PC-3 (cell line): ENCODE measurements around the gene STIM1. TPM values are rescaled to one million over a fixed set of nuclear protein-coding genes. Genes with fewer than 3 reads are reported as not detected.

Experiments
- ATAC-seq: fragments of 200-7000 bp; cut with Tn5 transposase; 2 replicates; pipeline ENCODE4 v1.9.1; 2020; ENCODE audit warnings: mild to moderate bottlenecking, moderate library complexity
- BruUV-seq: library from RNA; stranded (reverse); fragments of 400-500 nt; replicated peaks from 2 replicates; lab custom pipeline; 2021; lab: Mats Ljungman, UMichigan
- CTCF ChIA-PET: fragments of 300-600 bp; sonication (Branson Sonifier 250); formaldehyde crosslinking; loops from one replicate; lab custom pipeline; 2022; ENCODE audit warnings: antibody characterized with exemption; lab: Charles Lee
- POLR2A ChIA-PET: fragments of 300-600 bp; sonication (Branson Sonifier 250); formaldehyde crosslinking; loops from one replicate; lab custom pipeline; 2022; ENCODE audit warnings: antibody characterized with exemption; ENCODE audit not compliant: unreplicated experiment; lab: Charles Lee
- DNase-seq: peaks from one replicate; pipeline ENCODE4 v3.0.0-alpha.2; 2015
- H2AFZ ChIP-seq: fragments of 300-600 bp; sonication (generic); 2 replicates; pipeline ENCODE4 v1.6.0; 2016; ENCODE audit warnings: antibody characterized with exemption, low read length
- H3F3A ChIP-seq: fragments of 300-600 bp; sonication (generic); one replicate; pipeline ENCODE4 v1.6.0; 2017; ENCODE audit warnings: antibody characterized with exemption, low read length, control low read depth, mild to moderate bottlenecking; ENCODE audit not compliant: unreplicated experiment
- H3K27ac ChIP-seq: fragments of 300-600 bp; sonication (generic); 2 replicates; pipeline ENCODE4 v1.5.1; 2016; ENCODE audit warnings: mild to moderate bottlenecking, low read length
- H3K27me3 ChIP-seq: fragments of 300-600 bp; sonication (generic); 2 replicates; pipeline ENCODE4 v1.6.1; 2016; ENCODE audit warnings: low read length, mixed read lengths
- H3K36me3 ChIP-seq: fragments of 300-600 bp; sonication (generic); 2 replicates; pipeline ENCODE4 v1.6.1; 2016; ENCODE audit warnings: low read depth, mixed run types, low read length, mixed read lengths
- H3K4me1 ChIP-seq: fragments of 300-600 bp; sonication (generic); 2 replicates; pipeline ENCODE4 v1.5.1; 2016; ENCODE audit warnings: low read length; ENCODE audit not compliant: insufficient read depth
- H3K4me2 ChIP-seq: fragments of 300-600 bp; sonication (generic); 2 replicates; pipeline ENCODE4 v1.6.0; 2016; ENCODE audit warnings: low read length
- H3K4me3 ChIP-seq: fragments of 300-600 bp; sonication (generic); 2 replicates; pipeline ENCODE4 v1.5.1; 2016; ENCODE audit warnings: mild to moderate bottlenecking, low read length, mixed read lengths
- H3K79me2 ChIP-seq: fragments of 300-600 bp; sonication (generic); 2 replicates; pipeline ENCODE4 v1.6.1; 2017; ENCODE audit warnings: low read length, mixed read lengths
- H3K9ac ChIP-seq: fragments of 300-600 bp; sonication (generic); 2 replicates; pipeline ENCODE4 v1.6.0; 2016; ENCODE audit warnings: mild to moderate bottlenecking, low read length
- H3K9me2 ChIP-seq: fragments of 300-600 bp; sonication (generic); replicated peaks from 2 replicates; pipeline ENCODE4 v1.6.1; 2016; ENCODE audit warnings: mixed run types, low read length, mixed read lengths
- H3K9me3 ChIP-seq: fragments of 300-600 bp; sonication (generic); 2 replicates; pipeline ENCODE4 v1.6.1; 2016; ENCODE audit warnings: low read length, mixed read lengths
- H4K20me1 ChIP-seq: fragments of 300-600 bp; sonication (generic); 2 replicates; pipeline ENCODE4 v1.6.1; 2016; ENCODE audit warnings: low read length, mixed read lengths
- EZH2 ChIP-seq: fragments of 300-600 bp; sonication (generic); IDR thresholded peaks from one replicate; pipeline ENCODE4 v1.6.1; 2017; ENCODE audit warnings: antibody characterized with exemption, mild to moderate bottlenecking, low read length; ENCODE audit not compliant: unreplicated experiment
- EZH2phosphoT487 ChIP-seq: fragments of 300-600 bp; sonication (generic); IDR thresholded peaks from 2 replicates; pipeline ENCODE4 v1.6.1; 2018; ENCODE audit warnings: mild to moderate bottlenecking, antibody characterized with exemption, low read length, borderline replicate concordance
- intact Hi-C: fragments of 100-400 bp; cut with micrococcal nuclease; formaldehyde crosslinking; loops from 2 replicates; pipeline ENCODE4 v1.9.0; 2023
- total RNA-seq: library from RNA; depleted of rRNA; stranded (reverse); fragments of >200 nt; gene quantifications from 2 replicates; pipeline ENCODE4 v1.2.3, GENCODE V29; 2014
- TF ChIP-seq, protein P1 (sequence below): fragments of 300-600 bp; sonication (generic); conservative IDR thresholded peaks from 2 replicates; pipeline ENCODE4 v1.5.1; 2017; ENCODE audit warnings: antibody characterized with exemption, low read depth, mild to moderate bottlenecking, low read length

Gene STIM1
- total RNA-seq, 1 experiment from 2014 or later: 22.8 TPM

DNA sequence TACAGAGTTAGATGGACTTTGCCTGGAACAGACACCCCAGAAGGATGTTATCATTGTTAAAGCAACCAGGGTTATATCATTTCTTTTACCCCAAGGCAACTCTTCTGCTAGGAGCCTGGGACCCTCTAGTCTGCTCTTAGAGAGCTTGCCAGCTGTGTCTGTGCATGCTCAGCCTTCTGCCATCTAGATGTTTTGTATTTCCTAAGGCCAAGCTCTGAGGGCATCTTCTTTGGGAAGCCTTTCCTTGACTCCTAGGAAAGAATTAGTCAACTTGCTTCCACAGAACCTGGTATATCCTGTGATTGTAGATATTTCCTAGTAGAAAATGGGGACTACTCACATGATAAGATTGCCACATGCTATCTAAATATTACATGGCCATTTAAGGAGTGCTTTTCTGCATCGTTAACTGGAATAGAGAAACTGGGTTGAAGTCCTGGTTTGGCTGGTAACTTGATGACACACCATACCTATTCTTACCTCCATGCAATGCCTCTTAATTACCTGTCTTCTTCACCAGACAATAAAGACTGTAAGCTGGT lies 87.6 kb downstream of the STIM1 start:
- Histone ChIP-seq H3K36me3 (no peaks in the 10 kb centered on the region), H3F3A (no peaks in the 10 kb centered on the region), H3K79me2 (no peaks in the 10 kb centered on the region), H4K20me1 (no peaks in the 10 kb centered on the region), H3K4me1 (peaks cover 13% of the 10 kb centered on the region), H3K4me3 (no peak overlapping the region), H2AFZ (no peak overlapping the region), H3K27me3 (no peaks in the 10 kb centered on the region), H3K9me3 (no peaks in the 10 kb centered on the region), H3K9me2 (no peaks in the 10 kb centered on the region), H3K4me2 (no peak overlapping the region), H3K27ac (no peak overlapping the region), H3K9ac (no peak overlapping the region)
- BruUV-seq: no TSS peak
- ATAC-seq: no peak
- intact Hi-C loops: no loop called here
- no peak for DNase-seq
- ChIA-PET POLR2A (no interaction called here), CTCF (interaction anchor here (0.6 kb wide), 1 partner anchor 130 kb away, joined by 3 read pairs; no protein-coding TSS in a partner anchor)
- TF ChIP-seq EZH2phosphoT487: no peak
- TF ChIP-seq, protein P1, sequence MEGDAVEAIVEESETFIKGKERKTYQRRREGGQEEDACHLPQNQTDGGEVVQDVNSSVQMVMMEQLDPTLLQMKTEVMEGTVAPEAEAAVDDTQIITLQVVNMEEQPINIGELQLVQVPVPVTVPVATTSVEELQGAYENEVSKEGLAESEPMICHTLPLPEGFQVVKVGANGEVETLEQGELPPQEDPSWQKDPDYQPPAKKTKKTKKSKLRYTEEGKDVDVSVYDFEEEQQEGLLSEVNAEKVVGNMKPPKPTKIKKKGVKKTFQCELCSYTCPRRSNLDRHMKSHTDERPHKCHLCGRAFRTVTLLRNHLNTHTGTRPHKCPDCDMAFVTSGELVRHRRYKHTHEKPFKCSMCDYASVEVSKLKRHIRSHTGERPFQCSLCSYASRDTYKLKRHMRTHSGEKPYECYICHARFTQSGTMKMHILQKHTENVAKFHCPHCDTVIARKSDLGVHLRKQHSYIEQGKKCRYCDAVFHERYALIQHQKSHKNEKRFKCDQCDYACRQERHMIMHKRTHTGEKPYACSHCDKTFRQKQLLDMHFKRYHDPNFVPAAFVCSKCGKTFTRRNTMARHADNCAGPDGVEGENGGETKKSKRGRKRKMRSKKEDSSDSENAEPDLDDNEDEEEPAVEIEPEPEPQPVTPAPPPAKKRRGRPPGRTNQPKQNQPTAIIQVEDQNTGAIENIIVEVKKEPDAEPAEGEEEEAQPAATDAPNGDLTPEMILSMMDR: no peak
- TF ChIP-seq EZH2: no peak

- H3K9me2 ChIP-seq: no peaks in the 10 kb centered on the region
- no peak overlapping the region for H3K4me3 ChIP-seq
- peaks cover 9% of the 10 kb centered on the region for H3K4me1 ChIP-seq
- H2AFZ ChIP-seq: no peak overlapping the region
- H3K79me2 ChIP-seq: no peaks in the 10 kb centered on the region
- TF ChIP-seq EZH2phosphoT487: no peak
- TF ChIP-seq, protein P1: no peak
- TF ChIP-seq EZH2: no peak
- H3F3A ChIP-seq: no peaks in the 10 kb centered on the region
- POLR2A ChIA-PET: interaction anchor here (0.6 kb wide), 1 partner anchor 77 kb away, joined by 6 read pairs; no protein-coding TSS in a partner anchor
- no peak overlapping the region for H3K4me2 ChIP-seq
- no peak overlapping the region for H3K27ac ChIP-seq
- no peaks in the 10 kb centered on the region for H3K36me3 ChIP-seq
- no TSS peak for BruUV-seq
- no peak overlapping the region for H3K9ac ChIP-seq
- CTCF ChIA-PET: no interaction called here
- ATAC-seq (no peak), DNase-seq (no peak)
- no peaks in the 10 kb centered on the region for H3K9me3 ChIP-seq
- intact Hi-C loops: no loop called here
- H4K20me1 ChIP-seq: no peaks in the 10 kb centered on the region
- H3K27me3 ChIP-seq: no peaks in the 10 kb centered on the region
Measured at GRCh38 chr11:3944198-3944597, 88.7 kb downstream of the STIM1 start.

DNA sequence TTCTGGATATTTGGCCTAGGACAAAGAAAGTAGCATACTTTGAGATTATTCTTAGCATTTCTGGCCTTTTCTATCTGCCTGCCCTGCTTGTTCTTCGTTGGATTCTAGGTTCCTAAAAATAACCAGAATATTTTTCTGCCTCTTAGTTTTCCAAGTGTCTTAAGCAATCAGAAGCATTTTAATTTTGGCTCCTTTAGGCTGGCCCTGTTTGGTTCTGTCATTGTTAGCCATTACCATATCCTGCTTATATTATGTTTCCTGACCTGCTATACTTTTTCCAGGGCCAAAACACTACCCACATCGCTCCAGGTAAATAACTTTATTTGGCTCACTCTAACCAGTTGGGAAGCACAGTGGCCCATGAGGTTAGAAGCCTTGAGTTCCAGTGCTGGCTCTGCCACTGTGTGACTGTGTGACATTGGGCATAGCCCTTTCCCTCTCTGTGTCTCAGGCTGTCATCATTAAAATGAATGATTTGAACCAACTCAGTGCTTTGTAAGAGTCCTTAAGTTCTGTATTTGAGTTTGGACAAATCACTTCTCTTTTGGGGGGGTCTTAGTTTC lies 91.1 kb downstream of the STIM1 start:
- H3K4me1 ChIP-seq: no peaks in the 10 kb centered on the region
- no peaks in the 10 kb centered on the region for H4K20me1 ChIP-seq
- BruUV-seq: no TSS peak
- H3K27ac ChIP-seq: no peak overlapping the region
- intact Hi-C loops: no loop called here
- H3K27me3 ChIP-seq: no peaks in the 10 kb centered on the region
- no peak overlapping the region for H3K4me2 ChIP-seq
- TF ChIP-seq EZH2phosphoT487 (no peak), EZH2 (no peak)
- TF ChIP-seq, protein P1: no peak
- ATAC-seq (no peak), DNase-seq (no peak)
- no peaks in the 10 kb centered on the region for H3F3A ChIP-seq
- no peak overlapping the region for H2AFZ ChIP-seq
- ChIA-PET POLR2A (no interaction called here), CTCF (no interaction called here)
- H3K79me2 ChIP-seq: no peaks in the 10 kb centered on the region
- H3K9me3 ChIP-seq: no peaks in the 10 kb centered on the region
- H3K9me2 ChIP-seq: no peaks in the 10 kb centered on the region
- H3K36me3 ChIP-seq: no peaks in the 10 kb centered on the region
- H3K9ac ChIP-seq: no peak overlapping the region
- no peak overlapping the region for H3K4me3 ChIP-seq
